ENCODE results near the gene CENPC.

- TF ChIP-seq, protein P1, sequence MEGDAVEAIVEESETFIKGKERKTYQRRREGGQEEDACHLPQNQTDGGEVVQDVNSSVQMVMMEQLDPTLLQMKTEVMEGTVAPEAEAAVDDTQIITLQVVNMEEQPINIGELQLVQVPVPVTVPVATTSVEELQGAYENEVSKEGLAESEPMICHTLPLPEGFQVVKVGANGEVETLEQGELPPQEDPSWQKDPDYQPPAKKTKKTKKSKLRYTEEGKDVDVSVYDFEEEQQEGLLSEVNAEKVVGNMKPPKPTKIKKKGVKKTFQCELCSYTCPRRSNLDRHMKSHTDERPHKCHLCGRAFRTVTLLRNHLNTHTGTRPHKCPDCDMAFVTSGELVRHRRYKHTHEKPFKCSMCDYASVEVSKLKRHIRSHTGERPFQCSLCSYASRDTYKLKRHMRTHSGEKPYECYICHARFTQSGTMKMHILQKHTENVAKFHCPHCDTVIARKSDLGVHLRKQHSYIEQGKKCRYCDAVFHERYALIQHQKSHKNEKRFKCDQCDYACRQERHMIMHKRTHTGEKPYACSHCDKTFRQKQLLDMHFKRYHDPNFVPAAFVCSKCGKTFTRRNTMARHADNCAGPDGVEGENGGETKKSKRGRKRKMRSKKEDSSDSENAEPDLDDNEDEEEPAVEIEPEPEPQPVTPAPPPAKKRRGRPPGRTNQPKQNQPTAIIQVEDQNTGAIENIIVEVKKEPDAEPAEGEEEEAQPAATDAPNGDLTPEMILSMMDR (IDR thresholded peaks at IDR 0.05) = no peak
- no peak for TF ChIP-seq EZH2 (IDR thresholded peaks at IDR 0.05; ENCODE audit: borderline replicate concordance, insufficient read depth, low read depth, low read length, poor library complexity, severe bottlenecking)
These were observed 1.7 kb upstream of the CENPC start for GRCh38 chr4:67546971-67547370.

Data from B cell (primary cell).